ENCODE results near the gene SMIM1. TPM values are rescaled to one million over a fixed set of nuclear protein-coding genes. Genes with fewer than 3 reads are reported as not detected.

SMIM1 gene
- total and polyA plus RNA-seq, 9 of the 15 experiments (the other 6 are each of a cell fraction or from before 2014, with no cell fraction given), result 2.3 to 125 (median 24.3) TPM

DNA sequence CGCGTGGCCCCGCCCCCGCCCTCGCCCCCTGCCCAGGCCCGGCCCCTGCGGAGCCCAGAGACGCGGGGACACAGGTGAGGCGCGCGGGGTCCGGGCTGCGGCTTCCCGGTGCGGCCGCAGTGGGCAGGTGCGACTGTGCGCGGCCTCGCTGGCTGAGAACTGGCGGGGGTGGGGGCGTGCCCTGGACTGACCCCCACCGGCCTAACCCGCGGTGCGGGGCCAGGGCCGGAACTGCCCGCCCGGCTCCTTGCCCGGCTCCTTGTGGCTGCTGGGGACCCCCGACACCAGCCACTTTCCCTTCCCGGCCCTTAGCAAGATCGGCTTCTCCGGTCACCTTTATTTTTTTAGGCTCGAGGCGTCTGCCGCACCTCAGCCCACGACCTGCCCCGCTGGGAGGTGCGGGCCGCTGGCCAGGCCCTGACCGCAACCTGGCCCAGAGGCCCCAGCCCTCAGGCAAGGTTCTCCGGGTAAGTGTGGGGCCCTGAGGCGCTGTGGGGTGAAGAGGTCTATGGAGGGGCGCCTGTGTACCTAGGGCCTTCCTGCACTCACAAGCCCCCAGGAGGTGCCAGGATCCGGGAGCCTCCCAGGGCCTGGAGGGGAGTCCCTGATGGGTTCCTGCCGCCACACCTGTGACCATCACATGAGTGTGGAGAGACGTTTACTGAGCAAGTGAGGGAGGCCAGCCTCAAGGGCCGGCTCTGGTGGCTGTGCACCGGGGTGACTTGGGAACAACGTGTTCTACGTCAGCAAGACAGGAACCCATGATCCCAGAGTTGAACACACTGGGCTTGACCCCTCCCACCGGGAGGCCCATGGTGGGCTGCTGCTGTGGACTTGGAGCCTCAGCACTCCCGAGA, at the start of gene SMIM1 (continued):
- TF ChIP-seq, protein P1, sequence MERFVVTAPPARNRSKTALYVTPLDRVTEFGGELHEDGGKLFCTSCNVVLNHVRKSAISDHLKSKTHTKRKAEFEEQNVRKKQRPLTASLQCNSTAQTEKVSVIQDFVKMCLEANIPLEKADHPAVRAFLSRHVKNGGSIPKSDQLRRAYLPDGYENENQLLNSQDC (CRISPR knock-in tag; IDR thresholded peaks at IDR 0.05), result no peak
- TF ChIP-seq ZNF696 (CRISPR knock-in tag; conservative IDR thresholded peaks at IDR 0.05) (no peak), ZBTB7A (IDR thresholded peaks at IDR 0.05; ENCODE audit: borderline replicate concordance, control insufficient read depth, low read depth, low read length) (peak; percentile 70; the same call in 1 of the 2 replicates), RB1 (IDR thresholded peaks at IDR 0.05; ENCODE audit: low read depth) (peak; percentile 54; the same call in 1 of the 2 replicates), BRF1 (IDR thresholded peaks at IDR 0.05; ENCODE audit: borderline replicate concordance, extremely low read depth, insufficient read length) (no peak), MYC (IDR thresholded peaks at IDR 0.05; ENCODE audit: low read depth, low read length) (no peak), MYC (CRISPR knock-in tag; IDR thresholded peaks at IDR 0.05; ENCODE audit: borderline replicate concordance, low read depth) (peak; percentile 67; the same call in 1 of the 2 replicates), ZNF79 (CRISPR knock-in tag; IDR thresholded peaks at IDR 0.05; ENCODE audit: low read depth) (no peak), ZNF197 (CRISPR knock-in tag; IDR thresholded peaks at IDR 0.05; ENCODE audit: low read depth) (no peak), MCM3 (IDR thresholded peaks at IDR 0.05) (no peak), GTF2A2 (tag; IDR thresholded peaks at IDR 0.05) (no peak), NFXL1 (CRISPR knock-in tag; IDR thresholded peaks at IDR 0.05) (no peak), MCM7 (IDR thresholded peaks at IDR 0.05) (no peak), C11orf30 (IDR thresholded peaks at IDR 0.05; ENCODE audit: low read depth) (no peak), ZNF239 (CRISPR knock-in tag; IDR thresholded peaks at IDR 0.05) (no peak), ZNF354B (CRISPR knock-in tag; IDR thresholded peaks at IDR 0.05) (no peak), RHOXF2B (CRISPR knock-in tag; conservative IDR thresholded peaks at IDR 0.05) (no peak), HDAC1 (IDR thresholded peaks at IDR 0.05) (no peak), CREM (IDR thresholded peaks at IDR 0.05; ENCODE audit: low read depth) (peak; percentile 76), BCL6 (CRISPR knock-in tag; IDR thresholded peaks at IDR 0.05) (no peak), HNRNPH1 (optimal IDR thresholded peaks at IDR 0.05; ENCODE audit: low read depth, low read length) (no peak), GABPA (tag; conservative IDR thresholded peaks at IDR 0.05; ENCODE audit: low read depth) (0 out of 2 replicates have a peak, but pooled peaks have one; percentile 17), ZKSCAN3 (CRISPR knock-in tag; IDR thresholded peaks at IDR 0.05) (no peak), CTBP1 (IDR thresholded peaks at IDR 0.05; ENCODE audit: borderline replicate concordance) (peak; percentile 43; the same call in 1 of the 2 replicates), ETV1 (tag; conservative IDR thresholded peaks at IDR 0.05; ENCODE audit: low read depth) (no peak), BRCA1 (IDR thresholded peaks at IDR 0.05) (no peak), BRCA1 (CRISPR knock-in tag; IDR thresholded peaks at IDR 0.05) (no peak), MCM2 (IDR thresholded peaks at IDR 0.05; ENCODE audit: low read depth) (no peak)
- TF ChIP-seq, protein P2, sequence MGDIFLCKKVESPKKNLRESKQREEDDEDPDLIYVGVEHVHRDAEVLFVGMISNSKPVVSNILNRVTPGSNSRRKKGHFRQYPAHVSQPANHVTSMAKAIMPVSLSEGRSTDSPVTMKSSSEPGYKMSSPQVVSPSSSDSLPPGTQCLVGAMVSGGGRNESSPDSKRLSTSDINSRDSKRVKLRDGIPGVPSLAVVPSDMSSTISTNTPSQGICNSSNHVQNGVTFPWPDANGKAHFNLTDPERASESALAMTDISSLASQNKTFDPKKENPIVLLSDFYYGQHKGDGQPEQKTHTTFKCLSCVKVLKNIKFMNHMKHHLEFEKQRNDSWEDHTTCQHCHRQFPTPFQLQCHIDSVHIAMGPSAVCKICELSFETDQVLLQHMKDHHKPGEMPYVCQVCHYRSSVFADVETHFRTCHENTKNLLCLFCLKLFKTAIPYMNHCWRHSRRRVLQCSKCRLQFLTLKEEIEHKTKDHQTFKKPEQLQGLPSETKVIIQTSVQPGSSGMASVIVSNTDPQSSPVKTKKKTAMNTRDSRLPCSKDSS (IDR thresholded peaks at IDR 0.05; ENCODE audit: low read depth, partially characterized antibody), result no peak
- TF ChIP-seq, protein P3, sequence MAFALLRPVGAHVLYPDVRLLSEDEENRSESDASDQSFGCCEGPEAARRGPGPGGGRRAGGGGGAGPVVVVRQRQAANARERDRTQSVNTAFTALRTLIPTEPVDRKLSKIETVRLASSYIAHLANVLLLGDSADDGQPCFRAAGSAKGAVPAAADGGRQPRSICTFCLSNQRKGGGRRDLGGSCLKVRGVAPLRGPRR (CRISPR knock-in tag; IDR thresholded peaks at IDR 0.05), result no peak
